Measurements from ENCODE around the gene SORL1-AS1.

The SORL1-AS1 gene

GRCh38 chr11:121489823-121490222 lies 37.1 kb upstream of the SORL1-AS1 start:
- no peak for TF ChIP-seq CTCF (IDR thresholded peaks at IDR 0.05; ENCODE audit: insufficient read depth, low read length)
- no peak overlapping the region for H3K4me3 ChIP-seq (ENCODE audit: low read depth, low read length)

GRCh38 chr11:121488641-121489040 lies 35.9 kb upstream of the SORL1-AS1 start:
- no peak overlapping the region for H3K4me3 ChIP-seq (ENCODE audit: low read depth, low read length)
- no peak for DNase-seq (ENCODE audit: low read depth)
- no peak for TF ChIP-seq CTCF (IDR thresholded peaks at IDR 0.05; ENCODE audit: insufficient read depth, low read length)

More at GRCh38 chr11:121489823-121490222, 37.1 kb upstream of the SORL1-AS1 start:
- no peak for DNase-seq (ENCODE audit: low read depth)

- no peak for DNase-seq (ENCODE audit: low read depth)
- no peak for TF ChIP-seq CTCF (IDR thresholded peaks at IDR 0.05; ENCODE audit: insufficient read depth, low read length)
- no peak overlapping the region for H3K4me3 ChIP-seq (ENCODE audit: low read depth, low read length)
These were observed 35.4 kb upstream of the SORL1-AS1 start for GRCh38 chr11:121488170-121488569.

GRCh38 chr11:121487191-121487590 lies 34.4 kb upstream of the SORL1-AS1 start:
- H3K4me3 ChIP-seq (ENCODE audit: low read depth, low read length), result no peak overlapping the region
- DNase-seq (ENCODE audit: low read depth), result no peak
- TF ChIP-seq CTCF (IDR thresholded peaks at IDR 0.05; ENCODE audit: insufficient read depth, low read length), result no peak

GRCh38 chr11:121486054-121486453 lies 33.3 kb upstream of the SORL1-AS1 start:
- TF ChIP-seq CTCF (IDR thresholded peaks at IDR 0.05; ENCODE audit: insufficient read depth, low read length), result no peak

GRCh38 chr11:121485216-121485615 lies 32.4 kb upstream of the SORL1-AS1 start:
- DNase-seq (ENCODE audit: low read depth), result no peak
- H3K4me3 ChIP-seq (ENCODE audit: low read depth, low read length), result no peak overlapping the region
- no peak for TF ChIP-seq CTCF (IDR thresholded peaks at IDR 0.05; ENCODE audit: insufficient read depth, low read length)

More at GRCh38 chr11:121486054-121486453, 33.3 kb upstream of the SORL1-AS1 start:
- H3K4me3 ChIP-seq (ENCODE audit: low read depth, low read length), result no peak overlapping the region
- no peak for DNase-seq (ENCODE audit: low read depth)

- H3K4me3 ChIP-seq (ENCODE audit: low read depth, low read length), result no peak overlapping the region
- no peak for TF ChIP-seq CTCF (IDR thresholded peaks at IDR 0.05; ENCODE audit: insufficient read depth, low read length)
- no peak for DNase-seq (ENCODE audit: low read depth)
These were observed 31.2 kb upstream of the SORL1-AS1 start for GRCh38 chr11:121483805-121484480.
